ENCODE results near the gene MMP15. TPM values are rescaled to one million over a fixed set of nuclear protein-coding genes. Genes with fewer than 3 reads are reported as not detected.

MMP15 gene
- total and polyA plus RNA-seq, 2 of the 13 experiments (the other 11 are each of a cell fraction or from before 2014, with no cell fraction given): 35.2 to 44.9 TPM

- no peak for TF ChIP-seq E2F1 (CRISPR knock-in tag; IDR thresholded peaks at IDR 0.05)
- no peak for TF ChIP-seq RNF2 (conservative IDR thresholded peaks at IDR 0.05; ENCODE audit: low read depth)
- peak; percentile 91 for TF ChIP-seq CTCF (CRISPR knock-in tag; IDR thresholded peaks at IDR 0.05)
- TF ChIP-seq CEBPB (IDR thresholded peaks at IDR 0.05; ENCODE audit: borderline replicate concordance, low read depth, low read length): no peak
- TF ChIP-seq ZNF619 (CRISPR knock-in tag; IDR thresholded peaks at IDR 0.05): no peak
- no peak for TF ChIP-seq ZNF724P (CRISPR knock-in tag; IDR thresholded peaks at IDR 0.05; ENCODE audit: borderline replicate concordance)
- TF ChIP-seq ARHGAP35 (CRISPR knock-in tag; IDR thresholded peaks at IDR 0.05; ENCODE audit: borderline replicate concordance): no peak
- no peak for TF ChIP-seq SP2 (CRISPR knock-in tag; IDR thresholded peaks at IDR 0.05)
- TF ChIP-seq PCBP2 (optimal IDR thresholded peaks at IDR 0.05; ENCODE audit: low read depth, low read length, poor library complexity, severe bottlenecking): no peak
- TF ChIP-seq ZGPAT (CRISPR knock-in tag; IDR thresholded peaks at IDR 0.05): no peak
- no peak for TF ChIP-seq HIC2 (CRISPR knock-in tag; IDR thresholded peaks at IDR 0.05; ENCODE audit: low read depth)
- no peak for TF ChIP-seq ZZZ3 (CRISPR knock-in tag; IDR thresholded peaks at IDR 0.05; ENCODE audit: borderline replicate concordance)
- no peak for TF ChIP-seq TP53 (CRISPR knock-in tag; conservative IDR thresholded peaks at IDR 0.05)
- TF ChIP-seq ZNF687 (CRISPR knock-in tag; IDR thresholded peaks at IDR 0.05): peak; percentile 45
- TF ChIP-seq ZC3H4 (CRISPR knock-in tag; IDR thresholded peaks at IDR 0.05; ENCODE audit: borderline replicate concordance): no peak
- TF ChIP-seq ZNF512 (CRISPR knock-in tag; IDR thresholded peaks at IDR 0.05): no peak
These were observed 48.0 kb upstream of the MMP15 start (continued) for GRCh38 chr16:57977418-57978069.

Measured in HepG2 (cell line).